ENCODE measurements around the gene NLRP10.

- TF ChIP-seq, protein P1, sequence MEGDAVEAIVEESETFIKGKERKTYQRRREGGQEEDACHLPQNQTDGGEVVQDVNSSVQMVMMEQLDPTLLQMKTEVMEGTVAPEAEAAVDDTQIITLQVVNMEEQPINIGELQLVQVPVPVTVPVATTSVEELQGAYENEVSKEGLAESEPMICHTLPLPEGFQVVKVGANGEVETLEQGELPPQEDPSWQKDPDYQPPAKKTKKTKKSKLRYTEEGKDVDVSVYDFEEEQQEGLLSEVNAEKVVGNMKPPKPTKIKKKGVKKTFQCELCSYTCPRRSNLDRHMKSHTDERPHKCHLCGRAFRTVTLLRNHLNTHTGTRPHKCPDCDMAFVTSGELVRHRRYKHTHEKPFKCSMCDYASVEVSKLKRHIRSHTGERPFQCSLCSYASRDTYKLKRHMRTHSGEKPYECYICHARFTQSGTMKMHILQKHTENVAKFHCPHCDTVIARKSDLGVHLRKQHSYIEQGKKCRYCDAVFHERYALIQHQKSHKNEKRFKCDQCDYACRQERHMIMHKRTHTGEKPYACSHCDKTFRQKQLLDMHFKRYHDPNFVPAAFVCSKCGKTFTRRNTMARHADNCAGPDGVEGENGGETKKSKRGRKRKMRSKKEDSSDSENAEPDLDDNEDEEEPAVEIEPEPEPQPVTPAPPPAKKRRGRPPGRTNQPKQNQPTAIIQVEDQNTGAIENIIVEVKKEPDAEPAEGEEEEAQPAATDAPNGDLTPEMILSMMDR (IDR thresholded peaks at IDR 0.05), result no peak
- no peak for TF ChIP-seq POLR2A (IDR thresholded peaks at IDR 0.05)
These were observed 37.4 kb upstream of the NLRP10 start for GRCh38 chr11:8002676-8003075.
